T1000 (cell line): ENCODE measurements around the gene RASA3.
"Not testable (repeated sequence)": the region's sequence is repeated elsewhere in the genome, so short reads cannot be mapped to it uniquely, and the experiment has no call there.

Experiments
- DNase-seq: peaks from one replicate; lab custom pipeline; 2025; ENCODE audit warnings: mixed read lengths; lab: John Stamatoyannopoulos, UW

The RASA3 gene

GRCh38 chr13:114142137-114142550, 9.7 kb upstream of the RASA3 start:
- no peak for DNase-seq

GRCh38 chr13:114141261-114141996, 9.0 kb upstream of the RASA3 start:
- DNase-seq = no peak

GRCh38 chr13:114140906-114141250, 8.5 kb upstream of the RASA3 start:
- DNase-seq = no peak

GRCh38 chr13:114140131-114140905, 7.9 kb upstream of the RASA3 start:
- DNase-seq = no peak

GRCh38 chr13:114136576-114136975, 4.2 kb upstream of the RASA3 start:
- DNase-seq = no peak

- DNase-seq = no peak
Observed at GRCh38 chr13:114135731-114136171, 3.3 kb upstream of the RASA3 start.

- DNase-seq = no peak
Observed at GRCh38 chr13:114134944-114135610, 2.7 kb upstream of the RASA3 start.

GRCh38 chr13:114134111-114134943, 1.9 kb upstream of the RASA3 start:
- no peak for DNase-seq

GRCh38 chr13:114133552-114133951, 1.1 kb upstream of the RASA3 start:
- DNase-seq = not testable (repeated sequence)

GRCh38 chr13:114133126-114133525, 703 bp upstream of the RASA3 start:
- DNase-seq = not testable (repeated sequence)

GRCh38 chr13:114131583-114132418, 622 bp downstream of the RASA3 start:
- DNase-seq = no peak

- DNase-seq = peak; percentile 77
Observed at GRCh38 chr13:114130837-114131582, 1.4 kb downstream of the RASA3 start.

GRCh38 chr13:114130131-114130836, 2.1 kb downstream of the RASA3 start:
- no peak for DNase-seq

- no peak for DNase-seq
Observed at GRCh38 chr13:114129649-114130062, 2.8 kb downstream of the RASA3 start.

- DNase-seq = peak; percentile 87
Observed at GRCh38 chr13:114128624-114129522, 3.5 kb downstream of the RASA3 start.

- DNase-seq = no peak
Observed at GRCh38 chr13:114128348-114128623, 4.1 kb downstream of the RASA3 start.

- no peak for DNase-seq
Observed at GRCh38 chr13:114127473-114128347, 4.7 kb downstream of the RASA3 start.
